ENCODE measurements around the gene NMT1. TPM values are rescaled to one million over a fixed set of nuclear protein-coding genes. Genes with fewer than 3 reads are reported as not detected.

NMT1 gene
- total RNA-seq, 2 donors from 2014 or later, result 101 to 120 TPM

- H3K9me3 Mint-ChIP-seq, result no peaks in the 10 kb centered on the region
- no peak overlapping the region for H3K4me3 Mint-ChIP-seq
- peaks cover 68% of the 10 kb centered on the region for H3K36me3 Mint-ChIP-seq (ENCODE audit: low read depth)
- ATAC-seq (replicated peaks), result no peak
- no peak overlapping the region for H3K27ac Mint-ChIP-seq
- H3K4me1 Mint-ChIP-seq, result no peaks in the 10 kb centered on the region
- no peaks in the 10 kb centered on the region for H3K27me3 Mint-ChIP-seq
These were observed 31.2 kb upstream of the NMT1 start for GRCh38 chr17:45029758-45030423.

GRCh38 chr17:45030733-45031132 lies 30.4 kb upstream of the NMT1 start:
- no peak overlapping the region for H3K27ac Mint-ChIP-seq

GRCh38 chr17:45031231-45032173 lies 29.6 kb upstream of the NMT1 start:
- no peak overlapping the region for H3K27ac Mint-ChIP-seq
- H3K36me3 Mint-ChIP-seq (ENCODE audit: low read depth), result peaks cover 73% of the 10 kb centered on the region
- H3K9me3 Mint-ChIP-seq, result no peaks in the 10 kb centered on the region
- no peak for ATAC-seq (replicated peaks)
- H3K27me3 Mint-ChIP-seq, result no peaks in the 10 kb centered on the region
- no peaks in the 10 kb centered on the region for H3K4me1 Mint-ChIP-seq
- no peak overlapping the region for H3K4me3 Mint-ChIP-seq

More at GRCh38 chr17:45030733-45031132, 30.4 kb upstream of the NMT1 start:
- Mint-ChIP-seq H3K4me1 (no peaks in the 10 kb centered on the region), H3K9me3 (no peaks in the 10 kb centered on the region), H3K27me3 (no peaks in the 10 kb centered on the region), H3K4me3 (no peak overlapping the region), H3K36me3 (ENCODE audit: low read depth) (peaks cover 70% of the 10 kb centered on the region)
- ATAC-seq (replicated peaks), result no peak

GRCh38 chr17:45032174-45032541 lies 29.0 kb upstream of the NMT1 start:
- no peak for ATAC-seq (replicated peaks)
- Mint-ChIP-seq H3K9me3 (no peaks in the 10 kb centered on the region), H3K27ac (no peak overlapping the region), H3K27me3 (no peaks in the 10 kb centered on the region), H3K4me1 (no peaks in the 10 kb centered on the region), H3K4me3 (no peak overlapping the region), H3K36me3 (ENCODE audit: low read depth) (peaks cover 70% of the 10 kb centered on the region)

GRCh38 chr17:45034599-45034998 lies 26.5 kb upstream of the NMT1 start:
- no peaks in the 10 kb centered on the region for H3K9me3 Mint-ChIP-seq
- peaks cover 58% of the 10 kb centered on the region for H3K36me3 Mint-ChIP-seq (ENCODE audit: low read depth)
- no peak overlapping the region for H3K4me3 Mint-ChIP-seq
- H3K4me1 Mint-ChIP-seq, result no peaks in the 10 kb centered on the region
- ATAC-seq (replicated peaks), result no peak
- no peaks in the 10 kb centered on the region for H3K27me3 Mint-ChIP-seq
- H3K27ac Mint-ChIP-seq, result no peak overlapping the region

- no peak overlapping the region for H3K27ac Mint-ChIP-seq
- H3K4me1 Mint-ChIP-seq, result no peaks in the 10 kb centered on the region
- no peak overlapping the region for H3K4me3 Mint-ChIP-seq
- H3K36me3 Mint-ChIP-seq (ENCODE audit: low read depth), result peaks cover 45% of the 10 kb centered on the region
- no peak for ATAC-seq (replicated peaks)
- no peaks in the 10 kb centered on the region for H3K9me3 Mint-ChIP-seq
- no peaks in the 10 kb centered on the region for H3K27me3 Mint-ChIP-seq
These were observed 25.3 kb upstream of the NMT1 start for GRCh38 chr17:45035848-45036247.

GRCh38 chr17:45036691-45037090 lies 24.4 kb upstream of the NMT1 start:
- Mint-ChIP-seq H3K4me3 (no peak overlapping the region), H3K4me1 (no peaks in the 10 kb centered on the region), H3K36me3 (ENCODE audit: low read depth) (peaks cover 40% of the 10 kb centered on the region), H3K27me3 (no peaks in the 10 kb centered on the region), H3K9me3 (no peaks in the 10 kb centered on the region), H3K27ac (no peak overlapping the region)
- no peak for ATAC-seq (replicated peaks)

GRCh38 chr17:45038728-45039634 lies 22.1 kb upstream of the NMT1 start:
- H3K27ac Mint-ChIP-seq, result no peak overlapping the region
- H3K27me3 Mint-ChIP-seq, result no peaks in the 10 kb centered on the region
- H3K9me3 Mint-ChIP-seq, result no peaks in the 10 kb centered on the region
- peaks cover 10% of the 10 kb centered on the region for H3K4me1 Mint-ChIP-seq
- no peak overlapping the region for H3K4me3 Mint-ChIP-seq
- no peak for ATAC-seq (replicated peaks)
- peaks cover 24% of the 10 kb centered on the region for H3K36me3 Mint-ChIP-seq (ENCODE audit: low read depth)

- Mint-ChIP-seq H3K36me3 (ENCODE audit: low read depth) (peaks cover 12% of the 10 kb centered on the region), H3K27ac (no peak overlapping the region), H3K9me3 (no peaks in the 10 kb centered on the region), H3K27me3 (no peaks in the 10 kb centered on the region), H3K4me3 (no peak overlapping the region), H3K4me1 (peaks cover 14% of the 10 kb centered on the region)
- ATAC-seq (replicated peaks), result no peak
These were observed 20.7 kb upstream of the NMT1 start for GRCh38 chr17:45040459-45040858.

- H3K4me1 Mint-ChIP-seq, result peaks cover 18% of the 10 kb centered on the region
- no peaks in the 10 kb centered on the region for H3K9me3 Mint-ChIP-seq
- no peak for ATAC-seq (replicated peaks)
- no peak overlapping the region for H3K27ac Mint-ChIP-seq
- no peaks in the 10 kb centered on the region for H3K27me3 Mint-ChIP-seq
- H3K36me3 Mint-ChIP-seq (ENCODE audit: low read depth), result peaks cover 20% of the 10 kb centered on the region
- H3K4me3 Mint-ChIP-seq, result no peak overlapping the region
These were observed 18.6 kb upstream of the NMT1 start for GRCh38 chr17:45042346-45043120.

GRCh38 chr17:45043813-45044540 lies 17.1 kb upstream of the NMT1 start:
- no peak for ATAC-seq (replicated peaks)
- Mint-ChIP-seq H3K4me1 (peaks cover 18% of the 10 kb centered on the region), H3K27ac (peak overlapping the region; percentile 17), H3K27me3 (no peaks in the 10 kb centered on the region), H3K9me3 (no peaks in the 10 kb centered on the region), H3K4me3 (no peak overlapping the region), H3K36me3 (ENCODE audit: low read depth) (peaks cover 23% of the 10 kb centered on the region)

- Mint-ChIP-seq H3K4me3 (peak overlapping the region; percentile 19), H3K4me1 (peaks cover 18% of the 10 kb centered on the region), H3K36me3 (ENCODE audit: low read depth) (peaks cover 37% of the 10 kb centered on the region), H3K27ac (peak overlapping the region; percentile 43), H3K9me3 (no peaks in the 10 kb centered on the region), H3K27me3 (no peaks in the 10 kb centered on the region)
- ATAC-seq (replicated peaks), result peak; percentile 39
These were observed 14.5 kb upstream of the NMT1 start for GRCh38 chr17:45046537-45047125.
